Stimulated activated CD8-positive, alpha-beta memory T cell treated with anti-CD3 and anti-CD28 coated beads, Interleukin-15, amount 100 ng/mL, for 24 hours (primary cell): Measurements from ENCODE around the gene ZNF423.

ENCODE experiments used
- DNase-seq: peaks from one replicate; pipeline ENCODE4 v3.0.0-alpha.2; 2020; ENCODE audit warnings: low read depth

ZNF423 gene

GRCh38 chr16:49869731-49870130, 13.8 kb upstream of the ZNF423 start:
- DNase-seq, result no peak

GRCh38 chr16:49867796-49868668, 12.1 kb upstream of the ZNF423 start:
- no peak for DNase-seq

DNA sequence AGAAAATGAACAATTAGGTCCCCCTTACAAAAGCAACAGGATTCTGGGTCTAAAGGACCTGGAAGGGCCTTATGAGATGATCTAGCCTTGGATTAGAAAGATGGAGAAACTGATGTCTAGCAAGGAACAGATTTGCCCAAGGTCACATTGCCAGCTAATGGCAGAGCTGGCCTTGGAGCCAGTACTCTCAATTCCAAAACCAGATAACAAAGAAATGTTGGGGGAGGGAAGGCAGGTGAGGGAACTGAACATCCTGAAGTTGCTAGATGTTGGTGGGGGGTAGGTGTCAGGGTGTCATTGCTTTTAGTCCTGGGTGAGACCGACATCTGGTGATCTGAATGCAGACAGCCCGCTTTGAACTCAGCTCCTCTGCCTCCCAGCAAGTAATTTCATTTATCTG, 11.3 kb upstream of the ZNF423 start:
- no peak for DNase-seq

DNA sequence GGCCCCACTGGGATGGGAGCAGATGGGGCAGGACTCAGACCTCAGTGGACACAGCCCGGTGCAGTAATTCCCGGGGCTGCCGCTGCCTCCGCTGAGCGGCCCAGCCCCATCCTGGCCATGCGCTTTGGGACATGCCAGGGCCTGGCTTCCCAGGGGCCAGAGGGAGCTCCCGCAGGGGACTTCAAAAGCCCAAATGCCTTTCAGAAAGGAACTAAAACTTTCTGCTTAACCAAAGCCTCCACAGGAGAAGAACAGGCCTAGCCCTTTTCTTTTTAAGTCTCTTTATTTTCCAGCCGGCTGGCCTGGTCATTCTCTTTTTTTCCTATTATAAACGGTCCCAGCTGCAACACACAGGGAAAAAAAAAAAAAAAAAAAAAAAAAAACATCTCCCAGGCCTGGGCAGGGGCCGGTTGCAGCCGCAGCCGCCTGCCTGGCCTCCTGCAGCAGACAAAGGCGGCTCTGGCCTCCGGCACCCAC, 10.7 kb upstream of the ZNF423 start:
- DNase-seq, result no peak

- no peak for DNase-seq
These were observed 6.8 kb upstream of the ZNF423 start for GRCh38 chr16:49862694-49863093.

DNA sequence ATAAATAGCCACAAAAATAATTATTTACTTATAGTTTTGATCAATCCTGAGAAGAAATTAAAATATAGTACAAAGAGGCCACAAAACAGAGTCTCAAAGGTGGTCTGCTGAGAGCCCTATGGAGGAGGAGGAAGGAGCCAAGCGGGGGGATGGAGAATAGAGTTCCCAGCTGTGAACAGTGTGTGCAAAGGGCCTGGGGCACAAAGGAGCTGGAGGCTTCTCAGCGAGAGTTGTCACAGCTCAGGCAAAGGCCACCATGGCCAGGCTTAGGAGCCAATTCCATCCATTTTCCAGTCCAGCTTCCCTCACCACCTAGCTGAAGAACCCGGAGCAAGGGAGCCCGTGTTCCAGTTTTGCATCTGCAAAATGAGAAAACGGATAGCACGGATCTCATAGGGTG, 5.4 kb upstream of the ZNF423 start:
- no peak for DNase-seq

GRCh38 chr16:49860593-49860992, 4.7 kb upstream of the ZNF423 start:
- no peak for DNase-seq

- no peak for DNase-seq
These were observed 3.4 kb upstream of the ZNF423 start for GRCh38 chr16:49859125-49859811.

DNA sequence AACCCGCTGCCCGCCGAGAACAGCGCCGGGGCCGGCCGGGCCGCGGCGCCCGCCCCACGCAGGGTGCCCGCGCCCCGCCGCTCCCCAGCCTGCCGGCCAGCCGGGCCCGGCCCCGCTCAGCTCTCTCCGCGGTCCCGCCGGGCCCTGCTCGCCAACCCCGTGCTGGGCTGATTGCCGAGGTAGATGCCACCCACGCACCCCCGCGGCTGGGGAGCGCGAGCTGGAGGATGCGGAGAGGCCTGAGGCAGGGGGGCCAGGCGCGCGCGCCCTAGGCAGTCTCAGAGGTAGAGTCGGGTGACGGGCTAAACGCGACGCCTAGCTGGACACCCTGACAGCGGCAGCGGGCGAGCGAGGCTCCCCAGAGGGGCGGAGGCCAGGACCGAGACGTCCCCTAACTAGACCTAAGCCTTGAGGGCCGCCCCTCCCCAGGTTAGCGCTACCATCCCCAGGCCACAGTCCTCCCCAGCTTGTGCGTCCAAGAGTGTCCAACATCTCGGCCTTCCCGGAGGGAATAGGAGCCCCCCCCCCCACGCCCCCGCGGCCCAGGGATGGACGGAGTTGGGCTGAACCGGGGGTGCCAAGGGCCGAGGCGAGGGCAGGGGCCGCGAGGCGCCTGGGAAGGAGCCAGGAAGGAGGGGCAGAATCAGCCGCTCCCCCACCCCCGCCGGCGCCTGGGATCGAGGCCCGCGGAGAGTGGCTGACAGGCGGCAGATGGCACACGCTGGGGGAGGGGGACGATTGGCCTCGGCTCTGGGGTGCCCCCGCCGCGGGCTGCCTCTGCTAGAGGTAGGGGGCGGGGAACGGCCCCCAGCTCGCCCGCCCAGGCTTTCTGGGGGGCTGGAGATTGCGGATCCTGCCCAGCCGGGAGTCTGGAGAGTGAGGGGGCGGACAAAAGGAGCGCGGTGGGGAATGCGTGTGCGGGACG, 2.5 kb upstream of the ZNF423 start:
- DNase-seq, result no peak

DNA sequence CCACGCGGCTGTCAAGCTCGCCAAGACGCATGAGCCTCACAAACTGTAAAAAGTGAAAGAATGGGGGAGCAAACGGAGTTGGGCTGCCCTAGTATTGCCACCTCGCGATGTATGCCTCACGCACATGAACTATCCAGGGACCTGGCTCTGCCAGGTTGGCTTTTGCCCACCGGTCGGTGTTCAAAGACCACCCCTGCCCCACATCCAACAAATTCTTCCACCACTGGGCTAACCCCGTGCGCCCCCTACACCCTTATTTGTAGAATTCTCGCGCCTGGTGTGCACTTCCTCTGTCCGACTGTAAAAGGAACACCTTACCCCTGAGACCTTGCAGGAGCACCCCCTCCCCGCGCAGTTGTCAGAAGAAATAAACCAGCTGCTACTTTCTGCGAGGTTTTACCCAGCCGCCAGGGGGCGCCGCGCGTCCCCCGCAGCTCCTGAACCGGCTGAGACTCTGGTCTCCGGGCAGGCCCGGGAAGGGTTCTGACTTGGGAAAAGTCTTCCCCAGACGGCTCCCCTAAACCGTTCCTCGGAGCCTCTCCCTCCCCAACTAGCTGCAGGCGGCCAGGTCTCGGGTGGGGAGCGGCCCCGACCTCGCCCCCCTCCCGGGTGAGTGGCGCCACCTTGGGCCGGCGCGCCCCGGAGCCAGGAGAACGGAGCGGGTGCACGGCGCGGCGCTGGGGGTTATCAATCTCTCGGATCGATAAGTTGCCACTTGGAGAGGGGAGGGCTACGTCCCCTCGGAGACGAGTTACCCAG, 1.7 kb upstream of the ZNF423 start:
- no peak for DNase-seq

DNA sequence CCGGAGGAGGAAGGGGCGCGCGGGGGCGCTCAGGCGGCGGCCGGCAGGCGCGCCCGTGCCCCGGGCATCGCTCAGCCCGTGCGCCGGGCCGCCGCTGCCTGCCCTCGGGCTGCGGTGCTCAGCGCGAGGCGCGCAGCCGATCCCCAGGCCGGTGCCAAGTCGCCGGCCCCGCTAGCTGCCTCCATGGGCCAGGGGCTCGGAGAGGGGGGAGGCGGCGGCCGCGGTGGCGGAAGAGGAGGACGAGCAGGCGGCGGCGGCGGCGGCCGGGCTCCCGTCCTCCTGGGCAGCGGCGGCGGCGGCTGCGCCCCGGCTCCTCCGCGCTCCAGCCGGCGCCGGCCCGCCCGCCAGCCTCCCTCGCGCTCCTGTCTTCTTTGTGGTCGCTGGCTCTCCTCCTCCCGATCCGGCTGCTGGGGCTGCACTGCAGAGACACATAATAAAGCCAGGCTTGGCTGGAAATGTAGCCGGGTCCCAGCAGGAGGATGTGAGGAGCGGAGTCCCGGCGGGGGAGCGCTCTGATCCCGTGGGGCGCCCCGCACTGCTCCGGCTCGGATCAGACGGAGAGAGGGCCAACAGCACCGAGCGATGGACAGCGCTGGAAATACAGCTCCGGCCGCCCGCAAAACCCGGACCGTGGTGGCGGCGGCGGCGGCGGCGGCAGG, 889 bp upstream of the ZNF423 start:
- DNase-seq, result no peak

- DNase-seq, result no peak
These were observed 561 bp downstream of the ZNF423 start for GRCh38 chr16:49855280-49855821.

- DNase-seq, result no peak
These were observed 1.1 kb downstream of the ZNF423 start for GRCh38 chr16:49854796-49855203.

DNA sequence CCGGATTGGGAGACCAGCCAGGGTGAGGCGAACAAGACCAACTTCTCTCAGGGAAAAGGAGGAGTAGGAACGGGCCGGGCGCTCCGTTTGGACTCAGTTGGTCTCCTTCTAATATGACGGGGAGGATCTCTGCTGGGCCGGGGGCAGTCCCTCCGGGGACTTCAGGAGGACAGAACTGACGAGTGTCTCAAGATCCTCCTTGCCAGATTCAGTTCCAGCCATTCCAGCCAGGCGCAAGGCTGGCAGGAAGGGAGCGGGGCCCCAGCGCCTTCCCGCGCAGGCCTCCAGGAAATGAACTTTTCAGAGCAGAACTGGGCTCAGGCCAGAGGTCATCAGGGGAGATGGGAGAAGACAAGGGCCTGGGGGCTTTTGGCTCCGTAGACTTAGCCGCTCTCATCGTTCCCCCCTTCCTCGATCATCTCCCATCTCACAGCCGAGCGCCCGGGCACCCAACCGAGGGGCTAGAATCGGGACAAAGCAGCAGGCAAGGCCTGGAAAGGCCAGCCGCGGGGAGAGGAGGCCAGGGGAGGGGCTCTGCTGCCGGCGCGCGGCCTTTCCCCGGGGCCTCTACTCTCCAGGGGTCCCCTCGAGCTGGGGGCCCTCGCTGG, 1.6 kb downstream of the ZNF423 start:
- no peak for DNase-seq

- no peak for DNase-seq
These were observed 3.6 kb downstream of the ZNF423 start for GRCh38 chr16:49852279-49852678.

- DNase-seq, result no peak
These were observed 4.5 kb downstream of the ZNF423 start for GRCh38 chr16:49851468-49851787.

- no peak for DNase-seq
These were observed 5.1 kb downstream of the ZNF423 start for GRCh38 chr16:49850558-49851467.

DNA sequence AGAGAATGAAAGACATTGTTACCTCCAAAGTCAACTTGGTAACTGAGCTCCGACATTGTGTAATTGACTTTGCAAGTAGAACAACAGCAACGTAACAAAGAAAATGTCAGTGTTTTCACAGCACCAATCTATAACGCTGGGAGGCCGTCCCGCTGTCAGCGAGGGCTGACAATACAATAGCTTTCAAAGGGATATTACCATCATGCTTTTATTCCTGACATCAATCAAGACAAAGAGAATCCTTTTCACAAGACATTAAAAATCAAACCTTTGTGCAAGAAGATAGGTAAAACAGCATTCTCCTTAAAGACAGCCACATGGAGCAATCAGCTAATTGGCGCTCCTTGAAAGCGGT, 6.2 kb downstream of the ZNF423 start:
- DNase-seq, result no peak

- DNase-seq, result no peak
These were observed 6.7 kb downstream of the ZNF423 start for GRCh38 chr16:49849037-49849753.
